Fibroblast of pulmonary artery (primary cell): ENCODE results near the gene NBAS.
"Not testable (repeated sequence)": the region's sequence is repeated elsewhere in the genome, so short reads cannot be mapped to it uniquely, and the experiment has no call there.

Experiments used
- DNase-seq: peaks from one replicate; pipeline ENCODE4 v3.0.0-alpha.2; 2010; ENCODE audit warnings: low read depth
- H3K4me3 ChIP-seq: replicated peaks from 2 replicates; pipeline ENCODE4 v1.5.1; 2011; ENCODE audit warnings: low read depth, mild to moderate bottlenecking, control low read depth, low read length, moderate library complexity
- CTCF ChIP-seq: IDR thresholded peaks from 2 replicates; pipeline ENCODE4 v1.5.1; 2011; ENCODE audit warnings: mild to moderate bottlenecking, control low read depth, low read length, inconsistent platforms; ENCODE audit errors: missing control alignments

The NBAS gene

DNA sequence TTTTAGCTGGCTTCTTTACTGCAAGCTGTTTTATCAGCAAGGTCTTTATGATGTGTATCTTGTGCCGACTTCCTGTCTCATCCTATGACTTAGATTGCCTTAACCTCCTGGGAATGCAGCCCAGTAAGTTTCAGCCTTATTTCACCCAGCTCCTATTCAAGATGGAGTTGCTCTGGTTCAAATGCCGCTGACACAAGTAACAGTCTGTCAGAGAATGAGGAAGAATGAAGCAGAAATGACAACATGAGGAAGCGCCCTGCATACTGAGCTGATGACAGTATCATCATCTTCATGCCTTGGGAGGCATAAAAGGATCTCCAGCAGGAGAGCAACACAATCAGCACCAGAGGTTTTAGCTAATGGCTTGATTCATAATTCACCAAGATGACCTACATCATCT is 309.4 kb downstream of the NBAS start:
- DNase-seq: no peak
- no peak for TF ChIP-seq CTCF
- no peak overlapping the region for H3K4me3 ChIP-seq

- H3K4me3 ChIP-seq, DNase-seq: not testable (repeated sequence)
Measured at GRCh38 chr2:15250946-15251345, 310.2 kb downstream of the NBAS start.

DNA sequence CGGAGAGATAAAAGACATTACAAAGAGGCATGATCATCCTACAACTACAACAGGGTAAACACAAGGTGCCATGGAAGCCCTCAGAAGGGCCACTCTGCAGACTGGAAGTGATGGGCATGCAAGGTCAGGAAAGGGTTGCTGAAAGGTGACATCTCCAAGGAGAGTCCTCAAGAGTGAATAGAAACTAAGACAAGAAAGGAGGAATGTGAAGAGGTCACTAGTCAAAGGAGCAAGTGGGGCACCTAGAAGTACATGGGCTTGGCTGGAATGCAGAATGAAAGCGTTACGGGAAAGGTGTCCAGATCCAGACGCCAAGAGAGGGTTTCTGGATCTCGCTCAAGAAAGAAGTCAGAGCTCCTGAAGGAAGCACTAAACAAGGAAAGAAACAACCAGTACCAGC is 314.3 kb downstream of the NBAS start:
- no peak overlapping the region for H3K4me3 ChIP-seq
- no peak for DNase-seq
- TF ChIP-seq CTCF: no peak

DNA sequence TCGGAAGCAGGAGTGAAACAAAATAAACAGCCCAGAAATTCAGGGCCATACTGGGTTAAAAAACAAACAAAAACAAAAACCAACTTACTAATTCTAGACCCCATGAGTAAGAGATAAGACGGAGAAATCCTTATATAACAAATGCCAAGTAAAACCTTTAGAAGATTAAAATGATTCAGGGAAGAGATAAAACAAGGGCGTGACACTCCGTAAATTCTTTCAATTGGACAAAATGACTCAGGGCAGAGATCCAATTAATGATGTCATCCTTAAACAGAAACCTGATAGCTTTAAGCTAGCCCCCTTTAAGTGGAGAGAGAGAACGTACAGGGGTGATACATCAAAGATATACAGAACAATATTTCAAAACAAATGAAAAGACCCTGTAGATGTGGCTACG is 317.4 kb downstream of the NBAS start:
- TF ChIP-seq CTCF: no peak
- peak; percentile 42 for DNase-seq
- H3K4me3 ChIP-seq: no peak overlapping the region

- no peak for TF ChIP-seq CTCF
- DNase-seq: no peak
- no peak overlapping the region for H3K4me3 ChIP-seq
Measured at GRCh38 chr2:15242936-15243461, 318.1 kb downstream of the NBAS start.

- no peak for TF ChIP-seq CTCF
- no peak for DNase-seq
- H3K4me3 ChIP-seq: no peak overlapping the region
Measured at GRCh38 chr2:15241929-15242328, 319.2 kb downstream of the NBAS start.

- no peak for TF ChIP-seq CTCF
- H3K4me3 ChIP-seq: no peak overlapping the region
- DNase-seq: peak; percentile 18
Measured at GRCh38 chr2:15241201-15241600, 319.9 kb downstream of the NBAS start.
